ENCODE data around the gene DMC1. TPM values are rescaled to one million over a fixed set of nuclear protein-coding genes. Genes with fewer than 3 reads are reported as not detected.

The DMC1 gene
- total and polyA plus RNA-seq, 10 of the 15 experiments (the other 5 are each of a cell fraction or from before 2014, with no cell fraction given), result 1.0 to 21.0 (median 4.5) TPM

- Histone ChIP-seq H3K4me2 (ENCODE audit: control insufficient read depth, insufficient read depth) (no peak overlapping the region), H3K79me2 (ENCODE audit: control insufficient read depth, insufficient read depth, low read length) (no peaks in the 10 kb centered on the region), H3K27ac (ENCODE audit: control insufficient read depth, insufficient read depth) (no peak overlapping the region), H3K9me3 (replicated peaks; ENCODE audit: control insufficient read depth, insufficient read depth, low read length) (no peaks in the 10 kb centered on the region), H3K27me3 (replicated peaks in 1 of 2; ENCODE audit: control insufficient read depth in 2 of 2, insufficient read depth in 2 of 2, low read length in 1 of 2) (peaks cover 0 to 3% of the 10 kb centered on the region in 2 experiments; a peak in 2 of 4 replicates), H3K9ac (ENCODE audit: control insufficient read depth, insufficient read depth, low read length) (no peak overlapping the region), H3K36me3 (ENCODE audit: control insufficient read depth in 2 of 2, insufficient read depth in 2 of 2, low read length in 1 of 2) (no peaks in the 10 kb centered on the region), H4K20me1 (ENCODE audit: control insufficient read depth, insufficient read depth) (no peaks in the 10 kb centered on the region), H3K4me3 (no peak overlapping the region), H2AFZ (ENCODE audit: control insufficient read depth, low read depth, low read length) (no peak overlapping the region), H3K4me1 (ENCODE audit: control insufficient read depth, insufficient read depth, low read length) (no peaks in the 10 kb centered on the region)
- SMC1A ChIA-PET (ENCODE audit: uncharacterized antibody, unreplicated experiment), result no interaction called here
- RAD21 ChIA-PET (ENCODE audit: unreplicated experiment), result no interaction called here
- POLR2A ChIA-PET, result no interaction called here
- CTCF ChIA-PET, result no interaction called here
- ATAC-seq, result no peak
- 57% methylated on average over 10 of the region's 10 CpGs for WGBS (ENCODE audit: insufficient coverage, insufficient replicate concordance, low lambda C conversion rate, missing lambda C conversion rate)
- no TSS peak for BruUV-seq (replicated peaks)
- intact Hi-C loops (cut with micrococcal nuclease; ENCODE audit: unreplicated experiment), result no loop called here
- no peak for DNase-seq (ENCODE audit: low read depth, low spot score)
- in situ Hi-C loops (cut with MboI), result no loop called here
- no peak for FAIRE-seq
- TF ChIP-seq LARP7 (IDR thresholded peaks at IDR 0.05) (no peak), JUNB (IDR thresholded peaks at IDR 0.05) (no peak), NR2C1 (IDR thresholded peaks at IDR 0.05) (no peak), CEBPB (IDR thresholded peaks at IDR 0.05; ENCODE audit: borderline replicate concordance in 1 of 2, low read depth in 2 of 2, low read length in 2 of 2) (no peak), MAX (IDR thresholded peaks at IDR 0.05; ENCODE audit: low read depth, low read length) (no peak), YY1 (IDR thresholded peaks at IDR 0.05; ENCODE audit: low read depth, low read length) (no peak), BCL11A (IDR thresholded peaks at IDR 0.05; ENCODE audit: low read depth, low read length) (no peak), MEF2B (IDR thresholded peaks at IDR 0.05; ENCODE audit: partially characterized antibody, poor library complexity, severe bottlenecking) (no peak), GABPA (IDR thresholded peaks at IDR 0.05; ENCODE audit: low read depth) (no peak), SUZ12 (IDR thresholded peaks at IDR 0.05; ENCODE audit: unreplicated experiment) (no peak), SP1 (IDR thresholded peaks at IDR 0.05; ENCODE audit: low read depth, low read length) (no peak), MTA3 (IDR thresholded peaks at IDR 0.05; ENCODE audit: borderline replicate concordance, low read length) (no peak), ZBTB40 (IDR thresholded peaks at IDR 0.05; ENCODE audit: borderline replicate concordance) (no peak), YBX1 (IDR thresholded peaks at IDR 0.05) (no peak), BCLAF1 (IDR thresholded peaks at IDR 0.05) (no peak), BCL3 (IDR thresholded peaks at IDR 0.05; ENCODE audit: borderline replicate concordance, insufficient read depth, low read depth, low read length, poor library complexity, severe bottlenecking) (no peak)
Observed at GRCh38 chr22:38599466-38599865, 29.5 kb upstream of the DMC1 start.

Measured in GM12878 (cell line).